HEK293 (cell line): ENCODE results near the gene CYP2C9.

Source experiments
- CTCF ChIA-PET: fragments of 350-600 bp; formaldehyde crosslinking; extraction: SDS; loops from one replicate; lab custom pipeline; 2021; ENCODE audit warnings: antibody characterized with exemption; lab: Yijun Ruan, JAX
- POLR2A ChIA-PET: fragments of 300-600 bp; formaldehyde crosslinking; extraction: SDS; loops from one replicate; lab custom pipeline; 2020; ENCODE audit warnings: antibody characterized with exemption, inconsistent platforms; lab: Yijun Ruan, JAX
- H3K27ac ChIP-seq: fragments of 200-500 bp; sonication (Bioruptor generic); 2 replicates; pipeline ENCODE4 v1.5.1; 2014; ENCODE audit warnings: low read depth, low read length, control low read depth, inconsistent platforms; ENCODE audit errors: extremely low read depth
- H3K36me3 ChIP-seq, 2 experiments: fragments of 200-500 bp in 1 of 2; sonication (Bioruptor generic) in 1 of 2; 1 replicate in 1 of 2; 2 replicates in 1 of 2; pipeline ENCODE4 v1.5.1; 2014 to 2017; ENCODE audit warnings: inconsistent platforms in 2 of 2, low read length in 2 of 2; ENCODE audit not compliant: control insufficient read depth in 2 of 2, insufficient read depth in 1 of 2
- H3K4me1 ChIP-seq: fragments of 200-500 bp; sonication (Bioruptor generic); 2 replicates; pipeline ENCODE4 v1.5.1; 2014; ENCODE audit warnings: mild to moderate bottlenecking, low read length, inconsistent platforms; ENCODE audit not compliant: control insufficient read depth, insufficient read depth
- H3K4me3 ChIP-seq: 2 replicates; pipeline ENCODE4 v1.5.1; 2011; ENCODE audit warnings: low read depth, mild to moderate bottlenecking, control low read depth, low read length, moderate library complexity
- H3K9me3 ChIP-seq: fragments of 200-500 bp; sonication (Bioruptor generic); 2 replicates; pipeline ENCODE4 v1.5.1; 2014; ENCODE audit warnings: low read depth, low read length, inconsistent platforms; ENCODE audit not compliant: control insufficient read depth, insufficient read depth
- GFI1B ChIP-seq: fragments of 450-650 bp; formaldehyde crosslinking; IDR thresholded peaks from 2 replicates; pipeline ENCODE4 v1.5.1; 2016; ENCODE audit warnings: missing biosample characterization, missing genetic modification characterization
- SETDB1 ChIP-seq: IDR thresholded peaks from one replicate; pipeline ENCODE4 v1.6.1; 2017; ENCODE audit warnings: mild to moderate bottlenecking, low read length, moderate library complexity, mixed read lengths; ENCODE audit not compliant: insufficient read length
- YY2 ChIP-seq: fragments of 450-650 bp; formaldehyde crosslinking; IDR thresholded peaks from 2 replicates; pipeline ENCODE4 v1.5.1; 2016; ENCODE audit warnings: missing biosample characterization, missing genetic modification characterization
- ZFP37 ChIP-seq: fragments of 450-650 bp; formaldehyde crosslinking; IDR thresholded peaks from 2 replicates; pipeline ENCODE4 v1.5.1; 2016; ENCODE audit warnings: missing biosample characterization, missing genetic modification characterization
- ZNF157 ChIP-seq: fragments of 450-650 bp; formaldehyde crosslinking; IDR thresholded peaks from 2 replicates; pipeline ENCODE4 v1.5.1; 2016; ENCODE audit warnings: missing biosample characterization, missing genetic modification characterization
- ZNF221 ChIP-seq: fragments of 450-650 bp; formaldehyde crosslinking; IDR thresholded peaks from 2 replicates; pipeline ENCODE4 v1.5.1; 2017; ENCODE audit warnings: missing biosample characterization, missing genetic modification characterization, borderline replicate concordance
- ZNF280C ChIP-seq: fragments of 450-650 bp; formaldehyde crosslinking; IDR thresholded peaks from 2 replicates; pipeline ENCODE4 v1.5.1; 2016; ENCODE audit warnings: missing biosample characterization, missing genetic modification characterization
- ZNF292 ChIP-seq: fragments of 450-650 bp; formaldehyde crosslinking; IDR thresholded peaks from 2 replicates; pipeline ENCODE4 v1.5.1; 2016; ENCODE audit warnings: low read depth, missing biosample characterization, missing genetic modification characterization, borderline replicate concordance
- ZNF362 ChIP-seq: fragments of 450-650 bp; formaldehyde crosslinking; IDR thresholded peaks from 2 replicates; pipeline ENCODE4 v1.5.1; 2016; ENCODE audit warnings: missing biosample characterization, missing genetic modification characterization
- ZNF366 ChIP-seq: fragments of 450-650 bp; formaldehyde crosslinking; conservative IDR thresholded peaks from 2 replicates; pipeline ENCODE4 v1.5.1; 2016; ENCODE audit warnings: missing biosample characterization, missing genetic modification characterization
- ZNF549 ChIP-seq: fragments of 450-650 bp; IDR thresholded peaks from 2 replicates; pipeline ENCODE4 v1.5.1; 2018; ENCODE audit warnings: missing biosample characterization, missing genetic modification characterization, mild to moderate bottlenecking, inconsistent platforms, moderate library complexity
- ZNF555 ChIP-seq: fragments of 450-650 bp; formaldehyde crosslinking; conservative IDR thresholded peaks from 2 replicates; pipeline ENCODE4 v1.5.1; 2017; ENCODE audit warnings: missing biosample characterization, mild to moderate bottlenecking, missing genetic modification characterization, inconsistent platforms
- ZNF558 ChIP-seq: fragments of 450-650 bp; formaldehyde crosslinking; IDR thresholded peaks from 2 replicates; pipeline ENCODE4 v1.5.1; 2016; ENCODE audit warnings: missing biosample characterization, missing genetic modification characterization
- ZNF561 ChIP-seq: fragments of 450-650 bp; IDR thresholded peaks from 2 replicates; pipeline ENCODE4 v1.5.1; 2018; ENCODE audit warnings: missing biosample characterization, missing genetic modification characterization, borderline replicate concordance
- ZNF600 ChIP-seq: fragments of 450-650 bp; formaldehyde crosslinking; IDR thresholded peaks from 2 replicates; pipeline ENCODE4 v1.5.1; 2016; ENCODE audit warnings: missing biosample characterization, missing genetic modification characterization
- ZSCAN16 ChIP-seq: fragments of 450-650 bp; formaldehyde crosslinking; IDR thresholded peaks from 2 replicates; pipeline ENCODE4 v1.5.1; 2016; ENCODE audit warnings: missing biosample characterization, missing genetic modification characterization
- TF ChIP-seq, protein P1 (sequence below): fragments of 450-650 bp; formaldehyde crosslinking; IDR thresholded peaks from 2 replicates; pipeline ENCODE4 v1.5.1; 2016; ENCODE audit warnings: missing biosample characterization, missing genetic modification characterization

The CYP2C9 gene

DNA sequence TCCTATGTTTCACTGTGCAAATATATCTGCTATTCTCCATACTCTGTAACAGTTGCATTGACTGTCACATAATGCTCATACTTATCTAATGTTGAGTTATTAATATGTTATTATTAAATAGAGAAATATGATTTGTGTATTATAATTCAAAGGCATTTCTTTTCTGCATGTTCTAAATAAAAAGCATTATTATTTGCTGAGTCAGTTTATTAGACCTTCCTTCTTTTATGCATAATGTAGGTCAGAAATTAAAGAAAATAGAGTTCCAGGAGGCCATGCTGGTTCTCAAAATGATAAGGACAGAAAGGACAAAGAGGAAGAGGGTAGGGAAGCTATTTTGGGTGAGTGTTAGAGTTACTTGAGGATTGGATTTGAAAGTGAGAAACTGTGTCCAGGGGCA lies 50.7 kb downstream of the CYP2C9 start:
- no peaks in the 10 kb centered on the region for H3K4me1 ChIP-seq
- no peaks in the 10 kb centered on the region for H3K9me3 ChIP-seq
- ChIA-PET CTCF (no interaction called here), POLR2A (no interaction called here)
- no peak overlapping the region for H3K27ac ChIP-seq
- TF ChIP-seq GFI1B (tag by site-specific recombination) (no peak), ZNF561 (tag by site-specific recombination) (no peak), ZNF549 (tag by site-specific recombination) (no peak), ZNF157 (tag by site-specific recombination) (no peak), ZNF292 (no peak), ZNF600 (tag by site-specific recombination) (no peak), ZNF221 (tag by site-specific recombination) (no peak), ZNF558 (no peak)
- TF ChIP-seq, protein P1, sequence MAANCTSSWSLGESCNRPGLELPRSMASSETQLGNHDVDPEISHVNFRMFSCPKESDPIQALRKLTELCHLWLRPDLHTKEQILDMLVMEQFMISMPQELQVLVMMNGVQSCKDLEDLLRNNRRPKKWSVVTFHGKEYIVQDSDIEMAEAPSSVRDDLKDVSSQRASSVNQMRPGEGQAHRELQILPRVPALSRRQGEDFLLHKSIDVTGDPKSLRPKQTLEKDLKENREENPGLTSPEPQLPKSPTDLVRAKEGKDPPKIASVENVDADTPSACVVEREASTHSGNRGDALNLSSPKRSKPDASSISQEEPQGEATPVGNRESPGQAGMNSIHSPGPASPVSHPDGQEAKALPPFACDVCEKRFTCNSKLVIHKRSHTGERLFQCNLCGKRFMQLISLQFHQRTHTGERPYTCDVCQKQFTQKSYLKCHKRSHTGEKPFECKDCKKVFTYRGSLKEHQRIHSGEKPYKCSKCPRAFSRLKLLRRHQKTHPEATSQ: no peak
- no peaks in the 10 kb centered on the region for H3K36me3 ChIP-seq
- H3K4me3 ChIP-seq: no peak overlapping the region

- POLR2A ChIA-PET: no interaction called here
- CTCF ChIA-PET: interaction anchor here (0.6 kb wide), 1 partner anchor 1981 kb away, joined by 4 read pairs; no protein-coding TSS in a partner anchor
- H3K9me3 ChIP-seq: no peaks in the 10 kb centered on the region
- no peak for TF ChIP-seq ZSCAN16 (tag by site-specific recombination)
- 0 out of 2 replicates have a peak, but pooled peaks have one; percentile 53 for TF ChIP-seq ZFP37 (tag by site-specific recombination)
- peak; percentile 72 for TF ChIP-seq ZNF362 (tag by site-specific recombination)
- peak; percentile 35; the same call in 1 of the 2 replicates for TF ChIP-seq ZNF366
- TF ChIP-seq ZNF280C (tag by site-specific recombination): no peak
- peak; percentile 85 for TF ChIP-seq SETDB1
- no peaks in the 10 kb centered on the region for H3K36me3 ChIP-seq
- H3K4me1 ChIP-seq: no peaks in the 10 kb centered on the region
- no peak overlapping the region for H3K4me3 ChIP-seq
- H3K27ac ChIP-seq: no peak overlapping the region
Measured at GRCh38 chr10:94991243-94991888, 52.9 kb downstream of the CYP2C9 start.

DNA sequence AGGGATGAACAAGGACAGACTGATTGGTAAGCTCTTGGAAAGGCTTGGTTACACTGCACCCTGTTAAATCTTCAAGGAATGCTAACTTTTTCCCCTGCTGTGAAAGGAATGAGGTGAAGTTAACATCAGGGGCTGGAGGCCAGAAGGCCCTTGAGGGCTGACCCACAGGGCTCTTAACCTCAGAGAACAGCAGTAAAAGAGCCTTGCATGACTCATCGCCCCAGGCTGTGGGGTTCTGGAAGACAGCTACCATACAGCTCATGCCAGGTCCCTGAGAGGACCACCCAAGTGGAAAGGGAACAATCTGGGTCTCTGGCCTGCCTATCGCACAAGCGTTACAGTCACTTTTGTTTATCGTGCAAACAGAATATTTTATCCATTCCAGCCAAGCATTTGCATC lies 54.4 kb downstream of the CYP2C9 start:
- H3K36me3 ChIP-seq: no peaks in the 10 kb centered on the region
- POLR2A ChIA-PET: no interaction called here
- TF ChIP-seq YY2 (tag by site-specific recombination) (no peak), ZNF555 (tag by site-specific recombination) (no peak)
- no peaks in the 10 kb centered on the region for H3K4me1 ChIP-seq
- no peaks in the 10 kb centered on the region for H3K9me3 ChIP-seq
- H3K4me3 ChIP-seq: no peak overlapping the region
- H3K27ac ChIP-seq: no peak overlapping the region
- CTCF ChIA-PET: no interaction called here
